Measurements from ENCODE around the gene CES4A.

GRCh38 chr16:66986559-66986958 is 1.8 kb upstream of the CES4A start:
- no peak for TF ChIP-seq POLR2A (IDR thresholded peaks at IDR 0.05; ENCODE audit: low read length)
- TF ChIP-seq GATA1 (IDR thresholded peaks at IDR 0.05; ENCODE audit: low read depth, low read length) = no peak

Measured in erythroblast (primary cell).